Iris pigment epithelial cell (primary cell): ENCODE measurements around the gene TNFAIP2.
A peak's percentile ranks its signal among the peaks of the same experiment; 100 is the strongest.
"Not testable (repeated sequence)": the region's sequence is repeated elsewhere in the genome, so short reads cannot be mapped to it uniquely, and the experiment has no call there.

ENCODE experiments used
- DNase-seq: peaks from one replicate; pipeline ENCODE4 v3.0.0-alpha.2; 2011; ENCODE audit warnings: low read depth

The TNFAIP2 gene

DNA sequence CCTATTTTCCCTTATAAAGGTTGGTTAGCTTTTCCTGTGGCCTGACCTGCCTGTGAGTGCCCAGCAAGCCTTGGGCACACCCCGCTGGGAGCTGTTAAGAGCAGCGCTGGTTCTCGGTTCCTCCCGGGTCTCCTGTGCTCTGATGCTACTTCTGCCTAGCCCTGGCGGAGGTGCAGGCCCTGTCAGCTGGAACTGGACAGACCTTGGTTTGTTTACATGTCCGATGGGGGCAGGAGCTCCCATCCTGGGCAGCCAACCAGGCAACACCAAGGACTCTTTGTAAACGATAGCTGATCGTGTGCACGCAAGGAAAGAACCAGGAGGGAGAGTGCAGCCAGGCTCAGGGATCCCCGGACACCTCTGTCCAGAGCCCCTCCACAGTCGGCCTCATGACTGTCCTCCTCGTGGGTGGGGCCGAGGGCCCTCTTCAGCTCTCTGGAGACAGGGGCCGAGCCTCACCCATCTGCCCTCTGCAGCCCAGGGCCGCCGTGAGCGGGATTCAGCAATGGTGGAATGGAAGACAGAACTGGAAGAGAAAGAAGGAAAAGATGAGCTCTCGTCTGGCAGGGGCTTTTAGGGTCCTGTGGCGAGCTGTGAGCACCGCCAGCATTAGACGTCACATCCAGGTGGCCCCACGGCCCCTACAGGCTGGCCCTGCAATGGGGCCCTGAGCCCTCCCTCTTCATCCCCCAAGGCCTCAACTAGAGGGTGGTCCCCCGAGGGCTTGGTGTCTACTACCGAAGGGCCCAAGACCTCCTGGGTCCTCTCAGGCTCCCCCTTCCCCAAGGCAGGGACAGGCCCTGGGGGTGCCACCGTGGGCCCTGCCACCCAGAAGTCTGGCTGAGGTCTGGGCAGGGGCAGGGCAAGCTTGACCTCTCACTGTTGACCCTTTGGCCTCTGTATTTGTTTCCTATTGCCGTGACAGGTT is 12.3 kb downstream of the TNFAIP2 start:
- no peak for DNase-seq

DNA sequence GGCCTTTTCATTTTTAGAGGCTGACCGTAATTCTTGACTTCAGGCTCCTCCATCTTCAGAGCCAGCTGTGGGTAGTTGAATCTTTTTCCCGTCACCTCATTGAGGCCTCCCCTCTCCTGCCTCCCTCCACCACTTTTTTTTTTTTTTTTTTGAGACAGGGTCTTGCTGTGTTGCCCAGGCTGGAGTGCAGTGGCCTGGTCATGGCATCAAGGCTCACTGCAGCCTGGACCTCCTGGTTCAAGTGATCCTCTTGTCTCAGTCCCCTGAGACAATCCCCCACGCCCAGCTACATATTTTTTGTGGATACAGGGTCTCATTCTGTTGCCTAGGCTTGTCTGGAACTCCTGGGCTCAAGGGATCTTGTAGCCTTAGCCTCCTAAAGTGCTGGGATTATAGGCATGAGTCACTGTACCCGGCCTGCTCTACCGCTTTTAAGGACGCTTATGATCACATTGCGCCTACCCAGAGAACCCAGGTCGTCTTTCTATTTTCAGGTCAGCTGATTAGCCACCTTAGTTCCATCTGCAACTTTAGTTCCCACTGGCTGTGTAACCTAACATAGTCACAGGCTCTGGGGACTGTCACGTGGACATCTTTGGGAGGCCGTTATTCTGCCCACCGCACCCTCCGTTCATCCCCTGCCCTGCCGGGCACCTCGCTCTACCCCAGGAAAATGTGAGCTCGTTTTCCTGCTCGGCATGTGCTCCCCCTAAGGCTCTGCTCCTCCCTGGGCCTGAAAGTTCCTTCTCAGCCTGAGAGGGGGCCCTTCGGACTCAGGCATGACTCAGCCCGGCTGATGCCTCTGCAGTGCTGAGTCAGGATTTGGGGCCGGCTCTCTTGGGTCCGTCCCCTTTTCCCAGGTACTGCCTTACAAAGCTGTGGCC is 13.4 kb downstream of the TNFAIP2 start:
- peak; percentile 75 for DNase-seq

DNA sequence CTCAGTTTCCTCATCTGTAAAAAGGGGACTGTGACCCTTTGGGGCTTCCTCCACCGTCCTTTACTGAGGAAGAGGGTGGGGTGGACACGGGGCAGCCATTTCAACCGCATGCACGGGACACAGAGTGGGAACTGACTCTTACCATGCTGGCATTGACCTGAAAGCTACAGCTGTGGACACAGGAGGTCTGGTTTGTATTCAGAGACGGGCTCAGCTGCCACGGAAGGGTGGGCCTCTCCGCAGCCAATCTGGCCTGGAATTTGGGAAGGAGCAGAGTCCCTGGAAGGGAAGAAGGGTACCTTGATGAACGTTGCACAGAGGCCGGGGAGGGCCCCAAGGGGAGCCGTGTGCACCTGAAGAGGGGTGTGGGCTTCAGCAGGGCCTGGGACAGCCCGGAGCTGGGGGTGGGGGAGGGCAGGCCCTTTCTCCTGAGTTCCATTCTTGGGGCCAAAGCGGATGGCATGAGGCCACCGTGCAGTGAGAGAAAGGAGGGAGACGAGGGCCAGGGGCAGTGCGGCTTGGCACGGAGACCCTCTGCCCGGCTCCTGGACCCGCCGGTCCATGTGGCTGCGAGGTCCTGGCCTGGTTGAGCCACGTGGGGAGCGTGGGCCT is 14.5 kb downstream of the TNFAIP2 start:
- DNase-seq: no peak

DNA sequence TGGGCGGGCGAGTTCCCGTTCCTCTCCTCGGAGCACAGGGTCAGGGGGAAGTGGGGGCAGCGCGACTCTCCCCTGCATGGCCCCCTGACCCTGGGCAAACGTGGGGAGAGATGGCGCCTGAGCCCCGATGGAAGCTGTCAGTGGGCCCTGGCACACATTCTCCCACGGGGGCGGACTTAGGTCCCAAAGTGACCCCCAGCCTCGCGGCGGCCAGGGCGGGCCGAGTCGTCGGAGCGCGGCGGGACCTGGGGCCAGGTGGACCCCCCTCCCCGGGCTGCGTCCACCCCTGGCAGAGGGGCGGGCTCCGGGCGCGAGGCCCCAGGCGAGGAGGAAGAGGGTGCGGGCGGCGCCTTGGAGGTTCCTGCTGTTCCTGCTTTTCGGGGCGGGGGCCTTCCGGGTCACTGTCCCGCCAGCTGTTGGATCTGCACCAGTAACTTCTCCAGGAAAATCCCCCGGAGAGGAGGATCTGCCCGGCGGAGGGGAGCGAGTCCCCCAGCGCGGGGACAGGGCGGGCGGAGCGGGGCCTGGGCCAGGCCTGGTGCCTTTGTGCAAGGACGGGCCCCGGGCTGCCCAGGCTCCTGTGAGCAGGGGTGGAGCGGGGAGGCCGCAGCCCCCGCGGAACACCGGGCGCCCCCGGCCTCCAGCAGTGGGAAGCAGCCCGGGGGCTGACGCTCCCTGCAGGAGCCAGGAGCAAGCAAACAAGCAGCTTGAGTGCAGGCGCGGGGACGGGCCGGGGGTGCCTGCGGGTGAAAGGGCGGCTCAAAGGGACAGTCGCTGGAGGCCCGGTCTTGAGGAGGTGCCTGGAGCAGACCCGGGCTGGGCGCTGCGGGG is 15.3 kb downstream of the TNFAIP2 start:
- no peak for DNase-seq

DNA sequence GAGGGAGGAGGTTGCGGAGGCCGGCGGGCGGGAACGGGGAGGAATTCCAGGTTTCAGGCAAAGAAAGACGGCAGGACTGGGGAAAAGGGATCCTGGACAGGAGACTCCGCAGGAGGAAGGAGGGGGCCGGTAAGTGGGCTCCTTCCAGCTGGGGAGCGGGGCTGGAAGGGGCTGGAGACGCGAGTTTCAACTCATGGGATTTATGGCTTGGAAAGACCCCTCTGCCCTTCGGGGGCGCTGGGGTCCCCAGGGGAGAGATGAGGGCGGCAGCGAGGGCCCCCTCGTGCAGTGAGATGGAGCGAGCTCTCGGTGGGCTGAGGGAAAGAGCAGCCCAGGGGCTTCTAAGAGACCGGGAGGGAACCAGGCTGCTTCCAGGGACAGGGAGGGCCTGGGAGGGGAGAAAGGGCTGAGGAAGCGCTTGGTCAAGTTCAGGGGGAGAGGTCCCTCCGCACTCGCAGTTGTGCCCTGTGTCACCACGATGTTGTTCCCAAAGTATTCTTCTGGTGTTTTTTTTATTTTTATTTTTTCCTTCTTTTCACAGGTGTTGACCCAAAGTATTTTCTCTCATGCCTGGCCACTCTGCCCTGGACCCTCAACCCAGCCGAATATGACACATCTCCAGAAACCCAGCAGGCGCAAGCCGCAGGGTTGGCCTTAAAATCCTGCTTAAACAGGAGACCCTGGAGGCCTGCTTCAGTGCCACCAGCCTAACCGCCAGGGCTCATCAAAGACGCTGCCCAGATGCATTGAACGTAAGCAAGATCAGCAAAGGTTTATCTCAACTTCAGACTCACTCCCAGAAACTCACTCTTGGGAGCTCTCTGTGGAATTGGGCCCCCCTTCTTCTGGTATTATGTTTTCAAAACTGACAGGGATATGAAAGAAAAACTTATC is 16.1 kb downstream of the TNFAIP2 start:
- no peak for DNase-seq

DNA sequence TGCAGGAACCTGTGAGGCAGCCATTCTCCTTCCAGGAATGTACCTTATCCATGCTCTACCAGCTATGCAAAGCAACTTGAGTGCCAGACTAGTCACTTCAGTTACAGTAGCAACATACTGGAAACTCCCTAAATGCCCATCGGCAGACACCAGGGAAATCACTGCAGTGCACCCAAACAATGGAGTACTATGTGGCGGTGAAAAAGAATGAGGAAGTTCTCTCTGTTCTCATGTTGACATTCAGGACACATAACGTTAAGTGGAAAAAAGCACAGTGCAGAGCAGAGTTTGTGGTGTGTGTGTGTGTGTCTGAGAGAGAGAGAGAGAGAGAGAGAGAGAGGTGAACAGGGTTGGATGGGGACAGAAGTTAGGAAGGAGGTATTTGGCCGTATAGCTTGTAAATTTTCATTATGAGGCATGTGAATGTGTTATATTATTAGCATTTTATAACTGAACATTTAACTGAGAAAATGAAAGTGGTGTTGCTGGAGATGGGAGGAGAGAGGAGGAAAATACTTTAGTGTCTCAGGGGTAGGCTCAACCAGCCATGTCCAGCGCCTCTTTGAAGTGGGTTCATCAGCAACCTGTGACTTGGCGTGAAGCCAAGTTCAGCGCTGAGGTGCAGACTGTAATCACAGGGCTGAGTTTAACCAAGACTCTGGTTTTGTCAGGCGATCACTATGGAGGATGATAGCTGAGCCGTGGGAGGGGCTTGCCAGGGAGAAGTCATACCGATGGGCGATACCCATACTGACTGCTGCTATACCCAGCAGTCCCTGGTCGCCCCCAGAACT is 17.3 kb downstream of the TNFAIP2 start:
- no peak for DNase-seq

DNA sequence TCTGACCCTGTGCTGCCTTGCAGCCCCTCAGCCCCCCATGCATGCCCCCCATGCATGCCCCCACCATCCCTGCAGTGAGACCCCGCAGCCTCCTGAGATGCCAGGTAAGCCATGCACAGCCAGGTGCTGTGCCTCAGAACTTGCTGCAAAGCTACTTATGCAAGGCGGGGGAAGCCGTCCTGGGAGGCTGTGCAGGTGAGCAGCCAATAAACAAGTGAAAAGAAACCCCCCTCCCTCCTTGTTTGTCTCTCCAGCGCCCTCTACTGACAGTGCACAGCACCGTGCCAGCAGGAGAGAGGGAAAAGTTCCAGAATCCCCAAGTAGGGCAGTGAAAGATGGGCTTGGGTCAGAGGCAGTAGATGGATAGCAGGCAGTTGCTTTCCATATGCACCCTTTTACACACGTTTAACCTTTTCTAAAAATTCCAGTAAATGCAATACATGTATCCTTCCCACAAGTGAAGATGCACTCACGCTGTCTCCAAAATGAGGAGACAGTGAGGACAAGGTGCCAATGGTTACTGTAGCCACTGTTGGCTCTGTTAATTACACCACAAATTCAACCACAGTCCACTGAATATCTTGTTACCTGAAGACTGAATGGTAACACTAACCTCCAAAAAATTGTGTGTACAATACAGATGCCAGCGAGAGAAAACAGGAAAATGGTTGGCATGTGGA is 18.0 kb downstream of the TNFAIP2 start:
- DNase-seq: peak; percentile 34

DNA sequence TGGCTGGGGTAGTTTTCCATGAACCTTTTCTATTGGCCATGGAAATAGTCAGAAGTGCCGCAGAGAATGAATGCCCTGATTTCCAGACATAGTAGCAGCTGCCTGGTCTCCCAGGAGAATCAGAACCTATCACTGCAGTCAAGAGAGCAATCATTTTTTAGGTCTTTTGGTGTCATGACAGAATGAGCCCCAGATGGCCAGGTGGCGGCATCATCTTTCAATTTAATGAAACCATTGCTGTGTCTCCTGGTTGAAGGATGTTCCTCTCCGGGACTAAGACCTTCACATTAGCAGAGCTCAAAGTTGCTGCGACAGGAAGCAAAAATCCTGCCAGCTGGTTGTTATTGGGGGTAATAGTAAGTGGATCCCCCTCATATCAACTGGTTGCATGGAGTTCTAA is 18.8 kb downstream of the TNFAIP2 start:
- no peak for DNase-seq

DNA sequence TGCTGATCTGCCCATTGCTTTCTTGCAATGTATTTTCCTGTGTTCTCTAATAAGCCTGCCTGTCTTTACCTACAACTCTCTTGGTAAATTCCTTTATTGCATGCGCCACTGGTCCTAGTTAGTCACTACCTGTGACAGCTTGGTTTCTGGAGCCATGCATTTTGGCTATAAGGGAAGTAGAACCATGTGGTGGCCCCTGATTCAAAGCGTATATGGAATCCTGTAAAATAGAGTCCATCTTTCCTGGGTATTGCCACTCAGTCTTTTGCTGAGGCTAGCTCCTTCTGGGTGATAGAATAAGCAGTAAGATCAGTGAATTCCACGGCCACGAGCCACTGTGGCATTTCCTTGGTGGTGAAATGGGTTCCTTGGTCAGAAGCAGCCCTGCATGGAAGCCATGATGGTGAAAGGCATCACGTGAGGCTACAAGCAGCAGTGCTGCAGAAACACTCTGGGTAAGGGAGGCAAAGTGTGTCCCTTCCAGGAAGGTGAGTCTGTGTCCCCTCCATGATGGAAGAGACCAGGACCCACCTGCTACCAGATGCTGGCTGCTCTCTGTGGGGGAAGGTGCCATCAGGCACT is 19.6 kb downstream of the TNFAIP2 start:
- no peak for DNase-seq

DNA sequence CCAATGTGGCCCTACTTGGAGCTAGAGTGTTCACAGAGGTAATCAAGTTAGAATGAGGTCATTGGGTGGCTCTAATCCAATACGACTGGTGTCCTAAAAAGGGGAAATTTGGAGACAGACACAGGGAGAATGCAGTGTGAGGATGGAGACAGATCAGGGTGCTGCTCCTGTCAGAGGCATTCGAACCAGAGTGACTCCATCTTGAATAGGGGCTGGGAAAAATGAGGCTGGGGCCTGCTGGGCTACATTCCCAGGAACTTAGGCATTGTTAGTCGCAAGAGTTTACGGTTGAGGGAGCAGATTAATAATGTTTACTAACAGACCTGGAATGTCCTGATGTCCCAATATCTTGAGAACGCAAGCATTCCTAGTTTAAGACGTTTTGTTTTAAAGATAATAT is 20.2 kb downstream of the TNFAIP2 start:
- peak; percentile 44 for DNase-seq

DNA sequence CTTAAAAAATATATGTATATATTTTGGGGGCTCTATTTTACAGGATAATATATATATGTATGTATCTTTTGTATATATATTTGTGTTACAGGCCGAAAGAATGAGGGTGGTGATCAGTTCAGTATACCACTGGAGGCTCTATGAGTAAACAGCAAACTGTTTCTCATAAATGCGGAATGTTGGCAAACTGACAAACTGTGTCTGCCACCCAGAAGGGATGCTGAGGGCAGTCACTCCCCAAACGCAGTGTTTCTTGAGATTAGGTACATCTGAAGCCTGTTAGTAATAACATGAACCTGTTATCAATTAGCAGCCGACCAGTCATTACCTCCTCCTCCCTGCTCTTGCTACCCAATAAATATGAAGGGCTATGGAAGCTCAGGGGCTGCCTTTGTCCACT is 20.8 kb downstream of the TNFAIP2 start:
- peak; percentile 29 for DNase-seq

DNA sequence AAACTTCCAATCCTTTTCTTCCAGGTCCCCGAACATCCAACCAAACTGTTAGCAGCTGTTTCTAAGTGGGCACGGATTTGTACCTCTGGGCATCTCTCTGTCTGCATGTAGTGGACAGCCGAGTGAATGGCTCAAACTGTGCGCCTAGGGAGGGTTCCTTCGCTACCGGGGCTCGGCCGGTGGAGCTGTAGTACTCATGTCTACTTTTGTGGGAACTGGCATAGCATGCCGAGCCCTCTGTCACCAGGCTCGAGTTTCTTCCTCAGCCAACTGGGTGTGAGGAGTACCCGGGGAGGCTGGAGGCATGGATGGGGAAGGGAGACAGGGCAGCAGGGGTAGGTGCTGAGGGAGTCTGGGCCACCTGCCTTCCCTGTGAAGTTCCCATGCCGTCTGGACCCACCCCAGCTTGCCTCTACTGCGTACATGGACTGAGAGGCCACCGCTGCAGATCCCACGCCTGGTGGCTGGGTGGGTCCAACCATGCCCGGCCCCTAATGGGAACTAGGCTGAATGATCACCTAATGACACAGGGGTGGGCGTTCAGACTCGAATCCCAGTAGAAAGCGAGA is 23.0 kb downstream of the TNFAIP2 start:
- DNase-seq: no peak

DNA sequence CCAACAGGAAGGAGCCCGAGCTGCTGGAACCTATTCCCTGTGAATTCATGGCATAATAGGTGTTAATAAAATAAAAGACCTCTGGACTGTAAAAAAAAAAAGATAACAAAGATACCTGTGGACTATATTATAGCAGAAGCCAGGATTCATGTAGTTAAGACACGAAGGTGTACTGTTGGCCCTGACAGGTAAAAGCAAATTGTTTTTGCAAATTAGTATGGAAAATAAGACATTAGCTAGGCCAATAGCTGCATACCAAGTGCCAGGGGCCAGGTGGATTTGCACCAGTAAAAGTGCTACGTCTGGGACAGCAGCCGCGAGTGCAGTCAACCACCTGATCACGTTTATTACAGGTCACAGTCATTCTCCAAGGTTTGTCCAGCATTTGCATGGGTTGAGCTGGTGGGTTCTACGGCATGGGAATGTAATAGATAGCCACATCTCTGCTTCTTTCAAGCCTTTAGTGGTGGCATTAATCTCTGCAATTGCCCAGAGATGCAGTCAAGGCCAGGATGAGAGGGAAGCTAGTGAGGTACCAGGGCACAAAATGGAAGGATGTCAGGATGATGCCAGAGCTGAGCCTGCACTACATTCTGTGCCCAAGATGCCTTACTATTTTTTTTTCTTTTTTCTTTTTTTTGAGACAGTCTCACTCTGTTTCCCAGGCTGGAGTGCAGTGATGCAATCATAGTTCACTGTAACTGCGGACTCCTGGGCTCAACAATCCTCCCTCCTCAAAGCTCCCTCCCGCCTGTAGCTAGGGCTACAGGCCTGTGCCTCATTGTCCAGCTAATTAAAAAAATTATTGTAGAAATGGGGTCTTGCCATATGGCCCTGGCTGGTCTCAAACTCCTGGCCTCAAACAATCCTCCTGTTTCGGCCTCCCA is 26.3 kb downstream of the TNFAIP2 start:
- DNase-seq: no peak

DNA sequence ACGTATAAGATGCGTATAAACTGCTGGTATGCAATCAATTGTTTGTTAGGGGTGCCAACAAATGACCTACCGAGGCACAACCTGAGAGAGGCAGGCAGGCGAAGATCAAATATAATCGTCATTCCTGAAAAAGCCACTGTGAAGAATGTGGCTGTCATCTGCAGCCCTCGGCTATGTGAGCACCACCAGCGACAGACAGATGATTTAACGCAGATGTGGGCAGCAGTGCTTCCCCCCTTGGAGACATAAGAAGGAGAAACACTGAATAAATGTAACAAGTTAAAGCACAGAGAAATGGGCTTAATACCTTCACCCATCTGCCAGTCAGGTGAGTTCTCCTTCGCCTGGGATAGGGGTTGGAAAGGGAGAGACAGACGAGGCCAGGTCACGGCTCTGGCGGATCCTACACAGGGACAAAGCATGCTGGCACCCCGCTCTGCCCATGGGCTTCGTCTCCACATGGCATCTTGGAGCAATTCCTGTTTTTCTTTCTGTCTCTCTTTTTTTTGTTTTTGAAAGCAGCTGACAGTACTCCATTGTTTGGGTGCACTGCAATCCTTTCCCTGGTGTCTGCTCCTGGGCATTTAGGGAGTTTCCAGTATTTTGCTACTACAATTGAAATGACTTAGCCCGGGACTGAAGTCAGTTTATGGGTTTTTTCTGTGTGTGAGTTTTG is 28.1 kb downstream of the TNFAIP2 start:
- DNase-seq: no peak

DNA sequence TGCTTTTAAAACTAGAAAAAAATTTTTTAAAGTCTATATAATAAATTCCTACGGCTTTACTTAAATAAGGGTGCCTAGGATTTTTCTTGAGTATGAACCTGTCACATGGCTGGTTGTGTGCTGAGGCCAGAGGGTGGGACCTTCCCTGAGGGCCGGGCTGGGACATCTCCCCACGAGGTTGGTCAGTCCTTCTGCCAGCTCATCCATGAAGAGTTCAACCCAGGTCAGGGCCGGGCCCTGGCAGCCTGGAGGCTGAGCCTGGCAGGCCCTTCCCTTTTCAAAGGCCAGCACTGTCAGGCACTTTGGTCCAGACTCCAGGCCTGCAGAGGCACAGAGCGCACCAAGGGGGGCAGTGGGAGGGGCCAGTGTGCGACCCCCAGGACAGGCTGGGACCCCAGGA is 31.7 kb downstream of the TNFAIP2 start:
- peak; percentile 8 for DNase-seq

DNA sequence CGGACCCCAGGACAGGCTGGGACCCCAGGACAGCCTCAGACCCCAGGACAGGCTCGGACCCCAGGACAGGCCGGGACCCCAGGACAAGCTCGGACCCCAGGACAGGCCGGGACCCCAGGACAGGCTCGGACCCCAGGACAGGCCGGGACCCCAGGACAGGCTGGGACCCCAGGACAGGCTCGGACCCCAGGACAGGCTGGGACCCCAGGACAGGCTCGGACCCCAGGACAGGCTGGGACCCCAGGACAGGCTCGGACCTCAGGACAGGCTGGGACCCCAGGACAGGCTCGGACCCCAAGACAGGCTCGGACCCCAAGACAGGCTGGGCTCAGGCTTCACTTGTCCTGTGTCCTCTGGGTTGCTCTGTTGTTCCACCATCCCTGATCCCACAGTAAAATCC is 32.2 kb downstream of the TNFAIP2 start:
- not testable (repeated sequence) for DNase-seq
